Activated T-helper 1 cell treated with Interleukin-2 at 50 U/mL for 16 hours (primary cell): ENCODE results near the gene GDPD5.

Source experiments
- DNase-seq: peaks from one replicate; pipeline ENCODE4 v3.0.0-alpha.2; 2020; ENCODE audit warnings: low read depth

Gene GDPD5

DNA sequence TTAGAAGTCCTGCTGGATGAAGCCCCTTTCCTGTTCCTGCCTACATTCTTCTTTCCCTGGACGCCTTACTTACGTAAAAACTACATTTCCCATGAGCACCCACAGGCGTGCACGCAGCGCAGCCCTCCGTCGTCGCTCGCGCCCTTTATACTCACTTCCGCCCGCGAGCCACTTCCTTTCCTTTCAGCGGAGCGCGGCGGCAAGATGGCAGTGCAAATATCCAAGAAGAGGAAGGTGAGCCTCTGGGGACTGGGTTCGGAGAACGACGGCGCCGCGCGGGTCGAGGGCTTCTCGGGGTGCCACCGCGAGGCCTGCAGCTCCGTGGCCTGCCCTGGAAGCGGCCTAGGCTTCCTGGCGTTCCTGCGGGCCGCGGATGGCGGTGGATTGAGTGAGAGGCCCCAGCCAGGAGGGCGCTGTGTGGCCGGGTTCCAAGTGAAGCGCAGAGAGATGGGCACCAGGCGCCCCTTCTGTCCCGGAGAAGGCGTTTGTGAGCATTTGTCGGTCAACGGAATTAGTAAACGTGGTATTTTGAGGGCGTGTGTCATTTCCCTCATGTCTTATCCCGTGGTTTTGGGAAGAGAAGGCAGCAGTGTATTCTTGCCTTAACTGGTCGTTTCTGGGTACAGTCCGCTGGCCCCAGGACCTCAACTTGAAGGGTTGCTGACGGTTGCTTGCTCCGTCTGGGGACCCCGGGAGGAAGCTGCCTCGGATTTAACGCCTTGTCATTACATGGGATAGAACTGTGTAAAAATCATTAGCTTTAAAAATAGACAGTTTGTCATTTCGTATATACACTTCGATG, 126.2 kb downstream of the GDPD5 start, which contains the start of gene RPS3:
Gene RPS3 (plus strand): TSS at position 175 of the 802 bp plus-strand sequence. CDS start 30 bp downstream, at position 205.
- DNase-seq = peak; percentile 78

DNA sequence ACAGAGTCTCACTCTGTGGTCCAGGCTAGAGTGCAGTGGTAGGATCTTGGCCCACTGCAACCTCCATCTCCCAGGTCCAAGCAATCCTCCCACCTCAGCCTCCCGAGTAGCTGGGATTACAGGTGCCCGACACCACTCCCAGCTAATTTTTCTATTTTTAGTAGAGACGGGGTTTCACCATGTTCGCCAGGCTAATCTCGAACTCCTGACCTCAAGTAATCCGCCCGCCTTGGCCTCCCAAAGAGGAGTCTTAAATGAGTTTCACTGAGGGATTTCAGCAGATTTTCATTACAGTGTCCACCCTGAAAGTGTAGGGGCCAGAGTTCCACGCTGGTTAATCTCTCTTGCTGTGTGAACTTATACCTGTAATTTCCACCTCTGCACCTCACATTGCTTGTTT, 126.8 kb downstream of the GDPD5 start:
- no peak for DNase-seq

DNA sequence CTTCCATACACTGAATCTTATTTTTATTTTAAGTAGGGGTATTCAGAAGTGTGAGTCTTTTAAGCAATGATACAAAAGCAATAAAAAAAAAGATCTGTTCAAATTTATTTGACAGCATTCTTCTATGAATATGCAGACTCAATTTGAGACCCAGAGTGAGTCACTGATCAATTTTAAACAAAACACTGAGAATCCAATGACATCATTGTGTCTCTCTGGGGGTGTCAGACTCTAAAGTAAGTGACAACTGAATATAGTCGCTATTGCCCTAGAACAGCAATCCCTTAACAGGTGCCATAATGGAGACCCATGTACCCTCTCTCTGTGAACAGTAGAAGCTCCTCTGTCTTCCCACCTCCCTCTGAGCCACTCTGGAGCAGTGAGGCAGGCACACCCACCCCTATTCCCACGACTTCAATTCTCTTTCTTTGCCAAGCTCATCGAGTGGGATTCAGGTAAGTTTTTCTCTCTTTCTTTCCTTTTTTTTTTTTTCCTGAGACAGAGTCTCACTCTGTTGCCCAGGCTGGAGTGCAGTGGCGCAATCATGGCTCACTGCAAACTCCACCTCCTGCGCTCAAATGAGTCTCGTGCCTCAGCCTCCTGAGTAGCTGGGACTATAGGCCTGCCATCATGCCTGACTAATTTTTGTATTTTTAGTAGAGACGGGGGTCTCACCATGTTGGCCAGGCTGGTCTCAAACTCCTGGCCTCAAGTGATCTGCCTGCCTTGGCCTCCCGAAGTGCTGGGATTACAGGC, 131.5 kb downstream of the GDPD5 start:
- DNase-seq = no peak

GRCh38 chr11:75389925-75390324, 135.8 kb downstream of the GDPD5 start:
- DNase-seq = no peak

DNA sequence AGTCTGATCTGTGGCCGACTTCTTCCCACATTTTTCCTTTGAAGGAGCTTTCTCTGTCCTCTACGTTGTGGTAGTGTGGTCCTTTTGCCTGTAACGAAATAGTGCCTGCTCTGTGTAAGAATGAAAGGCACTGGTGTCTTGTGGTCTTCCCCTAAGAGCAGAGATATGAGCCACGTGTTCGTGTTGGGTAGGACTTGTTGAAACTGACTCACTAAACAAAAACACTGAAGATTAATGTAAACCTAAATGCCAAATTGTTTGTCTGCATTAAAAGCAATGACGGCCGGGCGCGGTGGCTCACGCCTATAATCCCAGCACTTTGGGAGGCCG, 136.5 kb downstream of the GDPD5 start:
- DNase-seq = no peak

- peak; percentile 51 for DNase-seq
Measured at GRCh38 chr11:75388386-75389275, 137.1 kb downstream of the GDPD5 start.

GRCh38 chr11:75387736-75388294, 137.9 kb downstream of the GDPD5 start:
- DNase-seq = no peak

GRCh38 chr11:75386942-75387630, 138.7 kb downstream of the GDPD5 start:
- no peak for DNase-seq
